Measurements from ENCODE around the gene IL4R. TPM values are rescaled to one million over a fixed set of nuclear protein-coding genes. Genes with fewer than 3 reads are reported as not detected.

The IL4R gene
- total and polyA plus RNA-seq, 10 of the 15 experiments (the other 5 are each of a cell fraction or from before 2014, with no cell fraction given) = 2.6 to 70.4 (median 36.6) TPM

GRCh38 chr16:27302126-27302525, 11.6 kb upstream of the IL4R start (continued):
- TF ChIP-seq MXI1 (IDR thresholded peaks at IDR 0.05; ENCODE audit: low read depth, low read length) (no peak), FOS (IDR thresholded peaks at IDR 0.05; ENCODE audit: borderline replicate concordance, extremely low read depth, insufficient read length) (no peak), RUNX3 (IDR thresholded peaks at IDR 0.05; ENCODE audit: low read length) (no peak), DPF2 (IDR thresholded peaks at IDR 0.05) (no peak), POU2F2 (IDR thresholded peaks at IDR 0.05; ENCODE audit: borderline replicate concordance, low read depth, low read length) (no peak), CEBPZ (IDR thresholded peaks at IDR 0.05; ENCODE audit: low read depth, low read length) (no peak), ZZZ3 (IDR thresholded peaks at IDR 0.05; ENCODE audit: control insufficient read depth, insufficient read length, low read depth) (no peak), TCF3 (IDR thresholded peaks at IDR 0.05; ENCODE audit: borderline replicate concordance, insufficient read depth, low read depth, low read length) (no peak), CHD1 (IDR thresholded peaks at IDR 0.05; ENCODE audit: low read depth, low read length) (no peak), NFYB (IDR thresholded peaks at IDR 0.05; ENCODE audit: insufficient read depth, low read depth, low read length) (peak; percentile 76), USF1 (IDR thresholded peaks at IDR 0.05; ENCODE audit: borderline replicate concordance, extremely low read length, insufficient read depth, low read depth, low read length) (peak; percentile 62), RAD21 (IDR thresholded peaks at IDR 0.05; ENCODE audit: insufficient read depth, low read depth, low read length) (no peak), CBX3 (IDR thresholded peaks at IDR 0.05; ENCODE audit: borderline replicate concordance, low read depth) (no peak), PAX8 (IDR thresholded peaks at IDR 0.05) (no peak)
